GM13976 (cell line): ENCODE data around the gene LRP5.

Source experiments
- DNase-seq: peaks from one replicate; pipeline ENCODE4 v3.0.0; 2012; ENCODE audit warnings: low spot score
- CTCF ChIP-seq: IDR thresholded peaks from 2 replicates; pipeline ENCODE4 v1.5.1; 2012; ENCODE audit warnings: borderline replicate concordance, mild to moderate bottlenecking; ENCODE audit not compliant: insufficient read depth; ENCODE audit errors: extremely low read depth, missing control alignments, control extremely low read depth
- in situ Hi-C: fragments of 300-500 bp; cut with MboI; formaldehyde crosslinking; loops from one replicate; pipeline ENCODE4 v1.12.0; 2022; ENCODE audit warnings: low sequenced_read_pairs, mixed read lengths, inconsistent platforms; ENCODE audit not compliant: unreplicated experiment

The LRP5 gene

GRCh38 chr11:68414496-68415221, 102.3 kb downstream of the LRP5 start:
- DNase-seq = no peak
- in situ Hi-C loops = no loop called here
- no peak for TF ChIP-seq CTCF

GRCh38 chr11:68416070-68416578, 103.7 kb downstream of the LRP5 start:
- TF ChIP-seq CTCF = no peak
- in situ Hi-C loops = no loop called here

GRCh38 chr11:68418648-68419047, 106.3 kb downstream of the LRP5 start:
- in situ Hi-C loops = no loop called here
- no peak for TF ChIP-seq CTCF
- DNase-seq = no peak

More at GRCh38 chr11:68416070-68416578, 103.7 kb downstream of the LRP5 start:
- DNase-seq = no peak

- in situ Hi-C loops = no loop called here
- no peak for DNase-seq
- TF ChIP-seq CTCF = no peak
Observed at GRCh38 chr11:68420171-68420570, 107.8 kb downstream of the LRP5 start.

GRCh38 chr11:68423481-68423880, 111.1 kb downstream of the LRP5 start:
- in situ Hi-C loops = no loop called here
- no peak for DNase-seq
- no peak for TF ChIP-seq CTCF

- no peak for TF ChIP-seq CTCF
- no peak for DNase-seq
- in situ Hi-C loops = no loop called here
Observed at GRCh38 chr11:68424101-68424632, 111.8 kb downstream of the LRP5 start.
